Astrocyte (in vitro differentiated cells and primary cell): Measurements from ENCODE around the gene LRGUK. TPM values are rescaled to one million over a fixed set of nuclear protein-coding genes. Genes with fewer than 3 reads are reported as not detected.

Experiments
- DNase-seq: peaks from one replicate; pipeline ENCODE4 v3.0.0-alpha.2; 2010; ENCODE audit warnings: low read depth
- FAIRE-seq: peaks from 2 replicates; lab custom pipeline; 2011; peaks lifted over from hg19 to GRCh38; lab: Jason Lieb, UNC
- H2AFZ ChIP-seq: 2 replicates; pipeline ENCODE4 v1.6.0; 2012; ENCODE audit warnings: low read depth, low read length, inconsistent platforms
- H3K27ac ChIP-seq: 2 replicates; pipeline ENCODE4 v1.5.1; 2011; ENCODE audit warnings: low read depth, low read length, inconsistent platforms
- H3K27me3 ChIP-seq: 2 replicates; pipeline ENCODE4 v1.6.0; 2011; ENCODE audit warnings: low read length, inconsistent platforms; ENCODE audit not compliant: insufficient read depth
- H3K36me3 ChIP-seq: 2 replicates; pipeline ENCODE4 v1.5.1; 2011; ENCODE audit warnings: low read length, inconsistent platforms; ENCODE audit not compliant: insufficient read depth
- H3K4me1 ChIP-seq: 2 replicates; pipeline ENCODE4 v1.5.1; 2011; ENCODE audit warnings: low read length, inconsistent platforms; ENCODE audit not compliant: insufficient read depth
- H3K4me2 ChIP-seq: 2 replicates; pipeline ENCODE4 v1.6.0; 2012; ENCODE audit warnings: low read length, inconsistent platforms
- H3K4me3 ChIP-seq: 2 replicates; pipeline ENCODE4 v1.5.1; 2011; ENCODE audit warnings: low read depth, mild to moderate bottlenecking, low read length, inconsistent platforms; ENCODE audit not compliant: insufficient read depth
- H3K79me2 ChIP-seq: 2 replicates; pipeline ENCODE4 v1.6.0; 2012; ENCODE audit warnings: mild to moderate bottlenecking, low read length, inconsistent platforms; ENCODE audit not compliant: insufficient read depth
- H3K9ac ChIP-seq: 2 replicates; pipeline ENCODE4 v1.6.0; 2012; ENCODE audit warnings: mild to moderate bottlenecking, low read length, inconsistent platforms
- H3K9me3 ChIP-seq: 2 replicates; pipeline ENCODE4 v1.5.1; 2012; ENCODE audit warnings: low read depth, mild to moderate bottlenecking, low read length, inconsistent platforms; ENCODE audit not compliant: insufficient read depth
- H4K20me1 ChIP-seq: 2 replicates; pipeline ENCODE4 v1.6.0; 2012; ENCODE audit warnings: low read length, inconsistent platforms; ENCODE audit not compliant: insufficient read depth
- H3K27ac Mint-ChIP-seq: one replicate; pipeline ENCODE4 v1.8.0; 2021; ENCODE audit warnings: mild to moderate bottlenecking, mixed read lengths; ENCODE audit not compliant: unreplicated experiment
- H3K27me3 Mint-ChIP-seq: one replicate; pipeline ENCODE4 v1.8.0; 2021; ENCODE audit warnings: low read depth, mixed read lengths; ENCODE audit not compliant: unreplicated experiment
- H3K36me3 Mint-ChIP-seq: one replicate; pipeline ENCODE4 v1.8.0; 2021; ENCODE audit warnings: low read depth, mixed read lengths; ENCODE audit not compliant: unreplicated experiment
- H3K4me1 Mint-ChIP-seq: one replicate; pipeline ENCODE4 v1.8.0; 2021; ENCODE audit warnings: low read depth, mixed read lengths; ENCODE audit not compliant: unreplicated experiment
- H3K4me3 Mint-ChIP-seq: one replicate; pipeline ENCODE4 v1.8.0; 2021; ENCODE audit warnings: mild to moderate bottlenecking, moderate library complexity, mixed read lengths; ENCODE audit not compliant: unreplicated experiment
- H3K9me3 Mint-ChIP-seq: one replicate; pipeline ENCODE4 v1.8.0; 2021; ENCODE audit warnings: mild to moderate bottlenecking, mixed read lengths; ENCODE audit not compliant: unreplicated experiment
- CTCF ChIP-seq: IDR thresholded peaks from 2 replicates; pipeline ENCODE4 v1.5.1; 2011; ENCODE audit warnings: low read depth, mild to moderate bottlenecking, inconsistent platforms, low read length, moderate library complexity; ENCODE audit not compliant: insufficient read depth
- EZH2 ChIP-seq: IDR thresholded peaks from 2 replicates; pipeline ENCODE4 v1.6.1; 2012; ENCODE audit warnings: mild to moderate bottlenecking, low read length, inconsistent platforms; ENCODE audit not compliant: insufficient read depth
- total RNA-seq: library from RNA; stranded (reverse); gene quantifications from 2 replicates; pipeline ENCODE4 v1.2.1, GENCODE V29; 2021

The LRGUK gene
- total RNA-seq, 1 donor from 2014 or later, result 0.64 TPM

DNA sequence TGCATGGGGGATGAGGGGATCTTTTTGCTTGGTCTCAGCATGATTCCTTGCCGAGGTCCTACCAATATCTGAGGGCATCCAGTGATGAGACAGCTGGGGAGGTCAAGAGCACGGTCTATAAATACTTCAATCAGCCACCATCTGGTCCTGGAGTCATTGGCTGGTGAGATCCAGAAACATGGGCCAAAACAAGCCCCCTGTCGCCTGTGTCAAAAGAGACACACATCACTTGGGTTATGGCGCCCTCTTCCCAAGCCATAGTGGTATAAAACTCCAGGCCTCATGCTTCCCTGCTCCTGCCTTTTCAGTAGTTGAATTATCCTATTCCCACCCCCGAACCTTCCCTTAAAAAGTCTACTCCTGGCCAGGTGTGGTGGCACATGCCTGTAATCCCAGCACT lies 128.7 kb downstream of the LRGUK start:
- TF ChIP-seq EZH2, result no peak
- TF ChIP-seq CTCF, result no peak
- DNase-seq, result no peak
- H2AFZ ChIP-seq, result no peak overlapping the region
- no peaks in the 10 kb centered on the region for H3K36me3 Mint-ChIP-seq
- H3K79me2 ChIP-seq, result no peaks in the 10 kb centered on the region
- no peak overlapping the region for H3K4me3 Mint-ChIP-seq
- H3K4me1 ChIP-seq, result no peaks in the 10 kb centered on the region
- no peak overlapping the region for H3K27ac Mint-ChIP-seq
- no peaks in the 10 kb centered on the region for H3K27me3 Mint-ChIP-seq
- H3K9me3 ChIP-seq, result no peaks in the 10 kb centered on the region
- H3K4me2 ChIP-seq, result no peak overlapping the region
- H3K4me3 ChIP-seq, result no peak overlapping the region
- H3K4me1 Mint-ChIP-seq, result no peaks in the 10 kb centered on the region
- H3K9ac ChIP-seq, result no peak overlapping the region
- H3K9me3 Mint-ChIP-seq, result no peaks in the 10 kb centered on the region
- no peaks in the 10 kb centered on the region for H3K27me3 ChIP-seq
- H4K20me1 ChIP-seq, result no peaks in the 10 kb centered on the region
- H3K27ac ChIP-seq, result no peak overlapping the region
- H3K36me3 ChIP-seq, result no peaks in the 10 kb centered on the region
- no peak for FAIRE-seq

DNA sequence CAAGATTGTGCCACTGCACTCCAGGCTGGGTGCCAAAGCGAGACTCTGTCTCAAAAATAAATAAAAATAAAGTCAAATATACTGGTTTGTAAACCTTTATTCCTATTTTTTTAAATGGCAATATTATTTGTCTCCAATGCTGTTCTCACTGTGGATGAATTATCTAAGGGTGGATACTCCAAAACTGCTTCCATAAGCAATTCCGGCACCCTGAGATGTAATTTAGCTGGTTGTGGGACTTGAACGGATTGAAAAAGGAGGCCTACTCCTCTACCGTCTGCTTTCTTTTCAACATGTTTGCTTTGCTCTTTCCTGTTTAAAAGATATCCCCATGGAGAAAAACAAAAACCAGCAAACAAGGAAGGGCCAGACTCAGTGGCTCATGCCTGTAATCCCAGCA lies 135.2 kb downstream of the LRGUK start:
- TF ChIP-seq CTCF, result no peak
- no peak for TF ChIP-seq EZH2
- H3K27me3 Mint-ChIP-seq, result no peaks in the 10 kb centered on the region
- no peak for FAIRE-seq
- no peak overlapping the region for H3K9ac ChIP-seq
- no peak overlapping the region for H3K27ac ChIP-seq
- no peak overlapping the region for H3K4me2 ChIP-seq
- no peaks in the 10 kb centered on the region for H3K4me1 ChIP-seq
- H3K27ac Mint-ChIP-seq, result no peak overlapping the region
- H3K4me3 ChIP-seq, result no peak overlapping the region
- H3K27me3 ChIP-seq, result no peaks in the 10 kb centered on the region
- H3K9me3 ChIP-seq, result no peaks in the 10 kb centered on the region
- H4K20me1 ChIP-seq, result no peaks in the 10 kb centered on the region
- H3K79me2 ChIP-seq, result no peaks in the 10 kb centered on the region
- no peaks in the 10 kb centered on the region for H3K36me3 ChIP-seq
- no peak overlapping the region for H2AFZ ChIP-seq
- H3K4me3 Mint-ChIP-seq, result no peak overlapping the region
- DNase-seq, result no peak
- H3K36me3 Mint-ChIP-seq, result no peaks in the 10 kb centered on the region
- H3K4me1 Mint-ChIP-seq, result no peaks in the 10 kb centered on the region
- no peaks in the 10 kb centered on the region for H3K9me3 Mint-ChIP-seq

- no peak overlapping the region for H3K27ac ChIP-seq
- Mint-ChIP-seq H3K27me3 (no peaks in the 10 kb centered on the region), H3K36me3 (no peaks in the 10 kb centered on the region), H3K4me1 (no peaks in the 10 kb centered on the region), H3K27ac (no peak overlapping the region), H3K9me3 (no peaks in the 10 kb centered on the region), H3K4me3 (no peak overlapping the region)
- no peak overlapping the region for H3K9ac ChIP-seq
- DNase-seq (no peak), FAIRE-seq (no peak)
- H3K4me2 ChIP-seq, result no peak overlapping the region
- no peak overlapping the region for H2AFZ ChIP-seq
- no peaks in the 10 kb centered on the region for H3K79me2 ChIP-seq
- H3K27me3 ChIP-seq, result no peaks in the 10 kb centered on the region
- no peaks in the 10 kb centered on the region for H3K9me3 ChIP-seq
- H3K36me3 ChIP-seq, result no peaks in the 10 kb centered on the region
- TF ChIP-seq CTCF (no peak), EZH2 (no peak)
- no peaks in the 10 kb centered on the region for H4K20me1 ChIP-seq
- no peak overlapping the region for H3K4me3 ChIP-seq
- H3K4me1 ChIP-seq, result no peaks in the 10 kb centered on the region
These were observed 149.8 kb downstream of the LRGUK start for GRCh38 chr7:134276951-134277350.
